Measurements from ENCODE around the gene ZNF530.

DNA sequence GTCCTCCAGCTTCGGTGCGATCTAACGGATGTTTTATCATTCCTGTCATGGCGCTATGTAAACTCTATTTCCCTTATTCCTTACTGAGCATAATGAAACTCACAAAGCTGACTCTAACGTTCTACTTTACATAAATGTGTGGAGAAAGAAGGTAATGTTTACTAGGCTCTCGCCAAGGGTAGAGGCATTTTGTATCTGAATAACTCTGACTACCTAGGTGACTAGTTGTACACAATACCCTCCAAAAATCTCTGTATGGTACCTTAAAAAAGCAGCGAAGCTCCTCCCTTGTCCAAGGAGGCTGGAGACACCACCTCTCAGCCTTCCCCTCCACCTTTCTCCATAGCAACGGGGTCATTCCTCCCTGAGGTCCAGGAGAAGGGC lies 316 bp upstream of the ZNF530 start:
- TF ChIP-seq CTCF (IDR thresholded peaks at IDR 0.05), result no peak
- TF ChIP-seq EZH2 (IDR thresholded peaks at IDR 0.05), result no peak
- TF ChIP-seq EZH2phosphoT487 (IDR thresholded peaks at IDR 0.05), result no peak

All from neural progenitor cell (in vitro differentiated cells).